WTC11 (cell line): ENCODE data around the gene RUVBL1. TPM values are rescaled to one million over a fixed set of nuclear protein-coding genes. Genes with fewer than 3 reads are reported as not detected.

ENCODE experiments used
- ATAC-seq: fragments of 200-7000 bp; cut with Tn5 transposase; 2 replicates; pipeline ENCODE4 v1.10.0; 2021; ENCODE audit warnings: mild to moderate bottlenecking, moderate library complexity
- CTCF ChIA-PET: fragments of 300-600 bp; sonication (Branson Sonifier 250); formaldehyde crosslinking; loops from one replicate; lab custom pipeline; 2021; ENCODE audit warnings: antibody characterized with exemption; lab: Charles Lee
- POLR2A ChIA-PET: fragments of 350-600 bp; sonication (Branson Sonifier 250); formaldehyde crosslinking; loops from one replicate; lab custom pipeline; 2021; ENCODE audit warnings: antibody characterized with exemption; lab: Charles Lee
- DNase-seq: peaks from one replicate; pipeline ENCODE4 v3.0.0; 2021; ENCODE audit warnings: low spot score
- H3K27ac Mint-ChIP-seq: 2 replicates; pipeline ENCODE4 v1.8.0; 2021; ENCODE audit warnings: mixed read lengths
- H3K27me3 Mint-ChIP-seq: 2 replicates; pipeline ENCODE4 v1.8.0; 2021; ENCODE audit warnings: low read depth, mild to moderate bottlenecking, moderate library complexity, mixed read lengths
- H3K36me3 Mint-ChIP-seq: 2 replicates; pipeline ENCODE4 v1.8.0; 2021; ENCODE audit warnings: mixed read lengths
- H3K4me1 Mint-ChIP-seq: 2 replicates; pipeline ENCODE4 v1.8.0; 2022; ENCODE audit warnings: mixed read lengths
- H3K4me3 Mint-ChIP-seq: 2 replicates; pipeline ENCODE4 v1.8.0; 2021; ENCODE audit warnings: mild to moderate bottlenecking, moderate library complexity, mixed read lengths
- H3K9me3 Mint-ChIP-seq: 2 replicates; pipeline ENCODE4 v1.8.0; 2021; ENCODE audit warnings: mixed read lengths
- AR ChIP-seq: fragments of 250-450 bp; sonication (Bioruptor Pico); IDR thresholded peaks from 2 replicates; pipeline ENCODE4 v1.9.0; 2021; ENCODE audit warnings: mild to moderate bottlenecking
- ATF1 ChIP-seq: sonication (generic); formaldehyde crosslinking; IDR thresholded peaks from 2 replicates; pipeline ENCODE4 v1.8.1; 2023; ENCODE audit warnings: mild to moderate bottlenecking, moderate library complexity, missing genetic modification reagents
- ATF2 ChIP-seq: sonication (generic); formaldehyde crosslinking; IDR thresholded peaks from 2 replicates; pipeline ENCODE4 v1.8.1; 2022; ENCODE audit warnings: low read depth, missing genetic modification reagents, borderline replicate concordance
- CDX4 ChIP-seq: fragments of 250-450 bp; sonication (Bioruptor Pico); IDR thresholded peaks from 2 replicates; pipeline ENCODE4 v1.9.0; 2021; ENCODE audit warnings: moderate library complexity, mild to moderate bottlenecking, inconsistent platforms, borderline replicate concordance
- EMX1 ChIP-seq: fragments of 250-450 bp; sonication (Bioruptor Pico); IDR thresholded peaks from 2 replicates; pipeline ENCODE4 v1.8.0; 2021; ENCODE audit warnings: mild to moderate bottlenecking
- ETV6 ChIP-seq: sonication (generic); formaldehyde crosslinking; IDR thresholded peaks from 2 replicates; pipeline ENCODE4 v1.8.1; 2022; ENCODE audit warnings: mild to moderate bottlenecking, missing genetic modification reagents
- FOXP1 ChIP-seq: sonication (generic); formaldehyde crosslinking; IDR thresholded peaks from 2 replicates; pipeline ENCODE4 v1.8.0; 2022; ENCODE audit warnings: missing genetic modification reagents, mild to moderate bottlenecking, moderate library complexity, borderline replicate concordance
- HMGXB4 ChIP-seq: sonication (generic); formaldehyde crosslinking; IDR thresholded peaks from 2 replicates; pipeline ENCODE4 v1.8.1; 2023; ENCODE audit warnings: mild to moderate bottlenecking, moderate library complexity, missing genetic modification reagents
- PRDM15 ChIP-seq: sonication (generic); formaldehyde crosslinking; IDR thresholded peaks from 2 replicates; pipeline ENCODE4 v1.8.0; 2022; ENCODE audit warnings: missing genetic modification reagents
- TEAD4 ChIP-seq: sonication (generic); formaldehyde crosslinking; IDR thresholded peaks from 2 replicates; pipeline ENCODE4 v1.8.0; 2022; ENCODE audit warnings: mild to moderate bottlenecking, missing genetic modification reagents
- TP53 ChIP-seq: sonication (generic); formaldehyde crosslinking; IDR thresholded peaks from 2 replicates; pipeline ENCODE4 v1.8.1; 2023; ENCODE audit warnings: mild to moderate bottlenecking, missing genetic modification reagents
- ZNF121 ChIP-seq: sonication (generic); formaldehyde crosslinking; IDR thresholded peaks from 2 replicates; pipeline ENCODE4 v1.8.0; 2023; ENCODE audit warnings: missing genetic modification reagents
- ZNF219 ChIP-seq: sonication (generic); formaldehyde crosslinking; IDR thresholded peaks from 2 replicates; pipeline ENCODE4 v1.8.0; 2023; ENCODE audit warnings: missing genetic modification reagents, mild to moderate bottlenecking, borderline replicate concordance
- ZNF396 ChIP-seq: fragments of 250-450 bp; sonication (Bioruptor Pico); IDR thresholded peaks from 2 replicates; pipeline ENCODE4 v1.8.0; 2021; ENCODE audit warnings: mild to moderate bottlenecking, moderate library complexity, borderline replicate concordance
- ZNF423 ChIP-seq: fragments of 250-450 bp; sonication (Bioruptor Pico); IDR thresholded peaks from 2 replicates; pipeline ENCODE4 v2.1.2; 2022; ENCODE audit warnings: mild to moderate bottlenecking, moderate library complexity
- ZNF512 ChIP-seq: sonication (generic); formaldehyde crosslinking; IDR thresholded peaks from 2 replicates; pipeline ENCODE4 v1.8.1; 2022; ENCODE audit warnings: missing genetic modification reagents, borderline replicate concordance
- total RNA-seq: library from RNA; stranded (reverse); gene quantifications from 3 replicates; pipeline ENCODE4 v1.2.3, GENCODE V29; 2021

Gene RUVBL1
- total RNA-seq, 1 experiment from 2014 or later = 118 TPM

GRCh38 chr3:128073185-128073725 lies 50.4 kb downstream of the RUVBL1 start:
- ChIA-PET CTCF (interaction anchor here (0.8 to 1.0 kb wide), 2 partner anchors 60 to 81 kb away, joined by 3 to 5 read pairs; no protein-coding TSS in a partner anchor), POLR2A (no interaction called here)
- Mint-ChIP-seq H3K4me1 (peaks cover 12% of the 10 kb centered on the region), H3K36me3 (peaks cover 23% of the 10 kb centered on the region), H3K27ac (no peak overlapping the region), H3K27me3 (no peaks in the 10 kb centered on the region; the same call in 1 of the 2 replicates), H3K9me3 (no peaks in the 10 kb centered on the region), H3K4me3 (no peak overlapping the region)
- DNase-seq (no peak), ATAC-seq (no peak)
- TF ChIP-seq ZNF423 (CRISPR knock-in tag) (no peak), PRDM15 (CRISPR knock-in tag) (no peak)

- Mint-ChIP-seq H3K4me1 (peaks cover 10% of the 10 kb centered on the region), H3K9me3 (no peaks in the 10 kb centered on the region)
- POLR2A ChIA-PET = no interaction called here
- TF ChIP-seq CDX4 (CRISPR knock-in tag) (no peak), TEAD4 (no peak), ATF2 (CRISPR knock-in tag) (no peak), ATF1 (CRISPR knock-in tag) (no peak), TP53 (no peak), ZNF219 (CRISPR knock-in tag) (no peak), ZNF512 (CRISPR knock-in tag) (no peak), FOXP1 (CRISPR knock-in tag) (no peak), HMGXB4 (CRISPR knock-in tag) (no peak), AR (CRISPR knock-in tag) (no peak), ZNF121 (CRISPR knock-in tag) (no peak), ZNF396 (no peak), EMX1 (no peak), ETV6 (CRISPR knock-in tag) (no peak)
- TF ChIP-seq, all 79 proteins: peak for 0
- CTCF ChIA-PET = interaction anchor here (0.8 kb wide), 1 partner anchor 61 kb away, joined by 3 read pairs; no protein-coding TSS in a partner anchor
- Mint-ChIP-seq H3K27ac (no peak overlapping the region), H3K27me3 (no peaks in the 10 kb centered on the region; the same call in 1 of the 2 replicates), H3K36me3 (peaks cover 29% of the 10 kb centered on the region), H3K4me3 (no peak overlapping the region)
- DNase-seq = no peak
- ATAC-seq = no peak
Observed at GRCh38 chr3:128072454-128073184, 51.0 kb downstream of the RUVBL1 start.
